Medulla oblongata (tissue), 1 donor: ENCODE results near the gene MRPL10.
"Not testable (repeated sequence)": the region's sequence is repeated elsewhere in the genome, so short reads cannot be mapped to it uniquely, and the experiment has no call there.

Experiments used
- DNase-seq: peaks from one replicate; pipeline ENCODE4 v3.0.0-alpha.2; 2015; ENCODE audit errors: extremely low spot score

MRPL10 gene

DNA sequence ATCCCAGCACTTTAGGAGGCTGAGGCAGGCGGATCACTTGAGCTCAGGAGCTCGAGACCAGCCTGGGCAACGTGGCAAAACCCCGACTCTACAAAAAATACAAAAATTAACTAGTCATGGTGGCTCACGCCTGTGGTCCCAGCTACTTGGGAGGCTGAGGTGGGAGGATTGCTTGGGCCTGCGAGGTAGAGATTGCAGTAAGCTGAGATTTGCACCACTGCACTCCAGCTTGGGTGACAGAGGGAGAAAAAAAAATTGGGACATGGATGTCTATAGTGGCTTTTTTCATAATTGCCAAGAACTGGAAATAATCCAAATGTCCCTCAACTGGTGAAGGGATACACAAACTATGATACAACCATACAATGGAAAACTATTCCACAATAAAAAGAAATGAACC lies 38.4 kb downstream of the MRPL10 start:
- DNase-seq: no peak

- DNase-seq: no peak
Measured at GRCh38 chr17:47792457-47792856, 38.9 kb downstream of the MRPL10 start.

- DNase-seq: no peak
Measured at GRCh38 chr17:47791025-47791424, 40.3 kb downstream of the MRPL10 start.

- DNase-seq: peak; percentile 36
Measured at GRCh38 chr17:47789611-47790561, 41.5 kb downstream of the MRPL10 start.

DNA sequence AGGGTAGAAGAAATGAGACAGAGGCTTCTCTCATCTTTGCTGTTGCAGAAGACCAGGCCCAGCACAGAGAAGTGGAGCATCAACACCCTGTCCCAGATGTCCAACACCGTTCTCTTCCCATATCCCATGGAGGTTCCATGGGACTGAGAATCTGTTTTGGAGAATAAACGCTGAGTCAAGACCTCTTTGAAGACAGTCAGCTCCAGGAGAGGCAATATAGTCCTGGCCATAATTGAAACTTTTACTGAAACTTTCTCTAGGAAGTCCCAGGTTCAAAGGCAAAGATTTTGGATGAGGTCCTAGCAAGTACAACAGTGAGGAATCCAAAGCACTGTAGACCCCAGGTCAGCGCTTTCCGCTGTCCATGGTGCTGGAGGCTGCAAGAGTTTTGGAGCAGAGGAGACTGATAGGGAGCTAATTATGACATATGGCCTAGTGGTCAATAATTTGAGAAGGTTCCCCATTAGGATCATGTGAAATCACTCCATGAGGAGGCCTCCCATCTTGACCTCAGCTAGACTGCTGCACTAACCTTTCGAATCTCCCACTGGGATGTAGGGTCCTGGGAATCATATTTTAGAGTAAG lies 45.7 kb downstream of the MRPL10 start:
- DNase-seq: no peak

- no peak for DNase-seq
Measured at GRCh38 chr17:47781397-47781796, 49.9 kb downstream of the MRPL10 start.

DNA sequence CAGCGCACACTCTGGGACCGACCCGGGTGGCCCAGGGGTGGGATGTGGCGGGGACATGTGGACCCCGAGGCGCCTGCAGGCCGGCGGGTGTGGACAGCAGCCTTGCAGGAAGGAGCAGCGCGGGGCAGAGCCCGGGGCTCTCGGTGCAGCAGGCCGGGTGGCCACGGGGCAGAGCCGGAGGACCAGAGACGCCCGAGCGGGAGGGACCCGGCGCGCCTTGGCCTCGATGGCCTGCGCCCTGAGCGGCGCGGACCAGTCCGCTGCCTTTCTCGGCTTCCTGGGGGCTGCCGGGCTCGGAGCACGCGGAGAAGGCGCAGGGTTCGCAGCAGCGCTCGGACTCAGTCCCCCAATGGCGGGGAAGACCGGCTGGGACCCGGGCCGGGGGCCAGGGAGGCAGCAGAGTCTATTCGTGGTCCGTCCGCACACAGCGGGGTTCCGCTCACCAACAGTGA lies 53.1 kb downstream of the MRPL10 start:
- no peak for DNase-seq

DNA sequence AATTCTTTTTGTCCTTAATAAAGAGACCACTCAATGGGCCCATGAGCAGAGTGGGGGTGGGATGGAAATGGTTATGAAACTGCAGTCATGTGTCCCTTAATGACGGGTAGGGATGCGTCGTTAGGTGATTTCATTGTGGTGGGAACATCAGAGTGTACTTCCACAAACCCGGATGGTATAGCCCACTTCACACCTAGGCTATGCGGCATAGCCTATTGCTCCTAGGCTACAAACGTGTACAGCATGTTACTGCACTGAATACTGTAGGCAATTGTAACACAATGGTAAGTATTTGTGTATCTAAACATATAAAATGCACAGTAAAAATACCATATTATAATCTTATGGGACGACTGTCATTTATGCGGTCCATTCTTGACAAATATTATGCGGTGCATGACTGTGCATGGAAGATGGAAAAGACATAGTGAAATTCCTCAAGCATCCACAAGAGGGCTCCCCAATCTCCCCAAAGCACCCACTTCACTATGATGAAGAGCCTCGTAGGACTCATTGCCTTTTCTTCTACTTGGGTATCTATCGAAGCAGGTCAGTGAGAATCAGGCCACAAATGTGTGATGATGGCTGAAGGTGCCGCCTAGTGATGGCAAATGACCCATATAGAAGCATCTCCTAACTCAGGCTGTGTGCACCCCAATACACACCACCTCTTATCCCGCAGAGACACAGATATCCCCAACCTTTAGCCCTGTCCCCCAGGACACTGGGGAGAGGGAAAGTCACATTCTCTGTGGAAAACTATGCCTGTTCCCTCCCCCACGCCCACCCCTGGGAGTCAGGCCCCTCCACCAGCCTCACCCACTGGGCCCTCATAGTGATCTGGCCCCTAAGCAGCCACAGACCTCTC lies 54.8 kb downstream of the MRPL10 start:
- peak; percentile 31 for DNase-seq

GRCh38 chr17:47774987-47775580 lies 56.3 kb downstream of the MRPL10 start:
- DNase-seq: no peak

DNA sequence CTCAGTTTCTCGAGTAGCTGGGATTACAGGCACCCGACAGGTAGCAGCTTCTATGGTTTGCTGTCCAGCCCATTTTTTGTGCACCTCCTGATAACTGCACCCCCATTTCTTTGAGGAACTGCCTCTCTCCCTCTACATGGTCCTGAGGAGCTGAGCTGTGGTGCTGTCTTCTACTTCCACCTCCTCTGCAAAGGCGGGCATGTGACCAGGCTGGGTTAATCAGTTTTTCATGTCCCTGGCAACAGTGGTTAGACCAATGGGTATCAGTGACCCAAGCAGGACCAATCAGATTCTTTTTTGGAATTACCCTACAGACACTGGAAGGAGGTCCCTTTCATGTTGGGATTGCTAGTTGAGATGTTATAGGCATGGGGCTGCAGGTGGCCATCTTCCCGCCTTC lies 57.0 kb downstream of the MRPL10 start:
- no peak for DNase-seq

GRCh38 chr17:47773649-47774048 lies 57.7 kb downstream of the MRPL10 start:
- not testable (repeated sequence) for DNase-seq
